Measurements from ENCODE around the gene PSEN1. TPM values are rescaled to one million over a fixed set of nuclear protein-coding genes. Genes with fewer than 3 reads are reported as not detected.

Gene PSEN1
- total RNA-seq, 1 experiment from 2014 or later: 41.9 TPM

DNA sequence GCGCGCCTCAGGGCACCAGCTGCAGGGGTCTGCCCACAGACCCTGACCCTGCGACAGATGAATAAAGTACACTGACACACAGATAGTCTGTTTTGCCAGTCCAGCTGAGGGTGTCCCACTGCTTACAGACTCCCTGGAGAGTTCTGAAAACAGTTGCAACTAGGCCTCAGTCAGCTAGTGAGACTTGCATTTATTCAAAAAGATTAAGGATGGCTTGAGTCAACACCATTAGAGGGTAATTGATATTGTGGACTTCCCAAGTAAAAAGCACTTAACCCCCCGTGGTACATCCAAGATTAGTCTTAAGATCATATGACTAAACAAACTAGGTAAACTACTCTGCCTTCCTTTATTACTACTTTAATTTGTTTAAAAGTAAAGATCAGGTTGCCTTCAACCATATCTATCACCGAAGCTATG, 11.1 kb upstream of the PSEN1 start:
- no peaks in the 10 kb centered on the region for H3K9me3 ChIP-seq (ENCODE audit: low read depth, low read length, poor library complexity, severe bottlenecking)
- no TSS peak for BruUV-seq (replicated peaks)
- no peaks in the 10 kb centered on the region for H3K4me1 ChIP-seq (ENCODE audit: insufficient read depth, low read length, poor library complexity, severe bottlenecking)
- H3K4me3 ChIP-seq (ENCODE audit: low read depth, low read length, poor library complexity, severe bottlenecking): no peak overlapping the region
- TF ChIP-seq EZH2 (IDR thresholded peaks at IDR 0.05; ENCODE audit: borderline replicate concordance, low read depth, low read length, poor library complexity, severe bottlenecking): no peak
- TF ChIP-seq, protein P1, sequence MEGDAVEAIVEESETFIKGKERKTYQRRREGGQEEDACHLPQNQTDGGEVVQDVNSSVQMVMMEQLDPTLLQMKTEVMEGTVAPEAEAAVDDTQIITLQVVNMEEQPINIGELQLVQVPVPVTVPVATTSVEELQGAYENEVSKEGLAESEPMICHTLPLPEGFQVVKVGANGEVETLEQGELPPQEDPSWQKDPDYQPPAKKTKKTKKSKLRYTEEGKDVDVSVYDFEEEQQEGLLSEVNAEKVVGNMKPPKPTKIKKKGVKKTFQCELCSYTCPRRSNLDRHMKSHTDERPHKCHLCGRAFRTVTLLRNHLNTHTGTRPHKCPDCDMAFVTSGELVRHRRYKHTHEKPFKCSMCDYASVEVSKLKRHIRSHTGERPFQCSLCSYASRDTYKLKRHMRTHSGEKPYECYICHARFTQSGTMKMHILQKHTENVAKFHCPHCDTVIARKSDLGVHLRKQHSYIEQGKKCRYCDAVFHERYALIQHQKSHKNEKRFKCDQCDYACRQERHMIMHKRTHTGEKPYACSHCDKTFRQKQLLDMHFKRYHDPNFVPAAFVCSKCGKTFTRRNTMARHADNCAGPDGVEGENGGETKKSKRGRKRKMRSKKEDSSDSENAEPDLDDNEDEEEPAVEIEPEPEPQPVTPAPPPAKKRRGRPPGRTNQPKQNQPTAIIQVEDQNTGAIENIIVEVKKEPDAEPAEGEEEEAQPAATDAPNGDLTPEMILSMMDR (conservative IDR thresholded peaks at IDR 0.05; ENCODE audit: low read depth, low read length): no peak
- peaks cover 40% of the 10 kb centered on the region for H3K36me3 ChIP-seq (ENCODE audit: insufficient read depth, low read length, poor library complexity, severe bottlenecking)
- intact Hi-C loops (cut with micrococcal nuclease; ENCODE audit: unreplicated experiment): no loop called here
- no peaks in the 10 kb centered on the region for H3K27me3 ChIP-seq (replicated peaks; ENCODE audit: insufficient read depth, low read depth, low read length, poor library complexity)
- ChIA-PET POLR2A (ENCODE audit: low non-redundant PET) (no interaction called here), CTCF (no interaction called here)
- DNase-seq (ENCODE audit: low spot score): no peak
- H3K27ac ChIP-seq (ENCODE audit: low read depth, low read length, poor library complexity, severe bottlenecking): no peak overlapping the region

DNA sequence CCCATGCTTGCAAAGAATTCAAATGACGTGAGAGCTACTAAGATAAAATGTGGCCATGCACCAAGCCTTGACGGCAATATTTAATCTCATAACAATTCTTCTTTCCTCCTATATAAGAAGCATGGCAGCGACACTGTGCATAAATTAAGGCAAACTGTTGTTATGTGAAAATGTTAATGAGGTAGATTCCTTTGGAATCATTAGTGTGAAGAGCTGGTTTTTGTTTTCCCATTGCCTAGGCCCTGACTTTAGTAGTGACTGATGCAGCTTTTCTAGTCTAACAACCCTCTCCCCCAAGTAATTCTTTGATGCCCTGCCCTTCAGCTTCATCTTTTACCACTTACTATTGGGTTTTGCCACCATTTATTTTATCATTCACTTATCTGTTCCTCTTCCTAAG, 10.6 kb upstream of the PSEN1 start:
- Histone ChIP-seq H3K4me3 (ENCODE audit: low read depth, low read length, poor library complexity, severe bottlenecking) (no peak overlapping the region), H3K27ac (ENCODE audit: low read depth, low read length, poor library complexity, severe bottlenecking) (no peak overlapping the region), H3K27me3 (replicated peaks; ENCODE audit: insufficient read depth, low read depth, low read length, poor library complexity) (no peaks in the 10 kb centered on the region), H3K36me3 (ENCODE audit: insufficient read depth, low read length, poor library complexity, severe bottlenecking) (peaks cover 34% of the 10 kb centered on the region), H3K4me1 (ENCODE audit: insufficient read depth, low read length, poor library complexity, severe bottlenecking) (no peaks in the 10 kb centered on the region), H3K9me3 (ENCODE audit: low read depth, low read length, poor library complexity, severe bottlenecking) (no peaks in the 10 kb centered on the region)
- intact Hi-C loops (cut with micrococcal nuclease; ENCODE audit: unreplicated experiment): no loop called here
- no peak for DNase-seq (ENCODE audit: low spot score)
- ChIA-PET POLR2A (ENCODE audit: low non-redundant PET) (interaction anchor here (0.6 kb wide), 1 partner anchor 27 kb away, joined by 3 read pairs; no protein-coding TSS in a partner anchor), CTCF (no interaction called here)
- no peak for TF ChIP-seq EZH2 (IDR thresholded peaks at IDR 0.05; ENCODE audit: borderline replicate concordance, low read depth, low read length, poor library complexity, severe bottlenecking)
- TF ChIP-seq, protein P1 (conservative IDR thresholded peaks at IDR 0.05; ENCODE audit: low read depth, low read length): no peak
- no TSS peak for BruUV-seq (replicated peaks)

DNA sequence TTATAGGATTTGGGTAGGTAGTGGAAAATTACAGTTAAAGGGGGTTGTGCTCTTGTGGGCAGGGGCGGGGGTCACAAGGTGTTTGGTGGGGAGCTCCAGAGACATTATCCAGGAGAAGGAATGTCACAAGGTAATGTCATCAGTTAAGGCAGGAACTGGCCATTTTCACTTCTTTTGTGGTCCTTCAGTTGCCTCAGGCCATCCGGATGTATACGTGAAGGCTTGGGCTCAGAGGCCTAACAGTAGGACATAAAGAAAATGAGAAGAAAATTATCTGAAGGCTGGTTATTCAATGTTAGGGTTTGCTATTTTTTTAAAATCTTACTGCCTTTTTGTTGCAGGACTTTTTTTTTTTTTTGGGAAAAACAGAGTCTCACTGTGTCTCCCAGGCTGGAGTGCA, 2.5 kb upstream of the PSEN1 start:
- TF ChIP-seq, protein P1 (conservative IDR thresholded peaks at IDR 0.05; ENCODE audit: low read depth, low read length): no peak
- no peak for TF ChIP-seq EZH2 (IDR thresholded peaks at IDR 0.05; ENCODE audit: borderline replicate concordance, low read depth, low read length, poor library complexity, severe bottlenecking)
- DNase-seq (ENCODE audit: low spot score): no peak
- CTCF ChIA-PET: no interaction called here
- intact Hi-C loops (cut with micrococcal nuclease; ENCODE audit: unreplicated experiment): no loop called here
- no peaks in the 10 kb centered on the region for H3K36me3 ChIP-seq (ENCODE audit: insufficient read depth, low read length, poor library complexity, severe bottlenecking)
- POLR2A ChIA-PET (ENCODE audit: low non-redundant PET): no interaction called here
- no peaks in the 10 kb centered on the region for H3K9me3 ChIP-seq (ENCODE audit: low read depth, low read length, poor library complexity, severe bottlenecking)
- H3K27ac ChIP-seq (ENCODE audit: low read depth, low read length, poor library complexity, severe bottlenecking): no peak overlapping the region
- H3K4me3 ChIP-seq (ENCODE audit: low read depth, low read length, poor library complexity, severe bottlenecking): no peak overlapping the region
- H3K27me3 ChIP-seq (replicated peaks; ENCODE audit: insufficient read depth, low read depth, low read length, poor library complexity): no peaks in the 10 kb centered on the region
- no TSS peak for BruUV-seq (replicated peaks)
- no peaks in the 10 kb centered on the region for H3K4me1 ChIP-seq (ENCODE audit: insufficient read depth, low read length, poor library complexity, severe bottlenecking)
